Measurements from ENCODE around the gene ANKRD65. TPM values are rescaled to one million over a fixed set of nuclear protein-coding genes. Genes with fewer than 3 reads are reported as not detected.

The ANKRD65 gene
- total RNA-seq, 1 donor from 2014 or later, result 22.3 TPM

- no peaks in the 10 kb centered on the region for H3K36me3 ChIP-seq
- intact Hi-C loops (cut with DNase I), result no loop called here
- H3K9me3 ChIP-seq, result no peaks in the 10 kb centered on the region
- H3K27me3 ChIP-seq (ENCODE audit: low read depth), result peaks cover 16% of the 10 kb centered on the region
- peak overlapping the region; percentile 57 for H3K4me3 ChIP-seq
- ATAC-seq (no peak), DNase-seq (no peak)
- no peak overlapping the region for H3K27ac ChIP-seq
- no peak for TF ChIP-seq CTCF (IDR thresholded peaks at IDR 0.05)
- peaks cover 79% of the 10 kb centered on the region for H3K4me1 ChIP-seq
These were observed 16.2 kb upstream of the ANKRD65 start for GRCh38 chr1:1437033-1437903.

GRCh38 chr1:1436630-1437032 is 15.6 kb upstream of the ANKRD65 start:
- no peaks in the 10 kb centered on the region for H3K36me3 ChIP-seq
- intact Hi-C loops (cut with DNase I), result no loop called here
- no peaks in the 10 kb centered on the region for H3K9me3 ChIP-seq
- DNase-seq (no peak), ATAC-seq (no peak)
- H3K4me1 ChIP-seq, result peaks cover 79% of the 10 kb centered on the region
- H3K27me3 ChIP-seq (ENCODE audit: low read depth), result peaks cover 16% of the 10 kb centered on the region
- peak overlapping the region; percentile 89 for H3K27ac ChIP-seq
- no peak for TF ChIP-seq CTCF (IDR thresholded peaks at IDR 0.05)
- peak overlapping the region; percentile 57 for H3K4me3 ChIP-seq

GRCh38 chr1:1435911-1436629 is 15.0 kb upstream of the ANKRD65 start:
- peak overlapping the region; percentile 89 for H3K27ac ChIP-seq
- ATAC-seq (no peak), DNase-seq (no peak)
- H3K36me3 ChIP-seq, result no peaks in the 10 kb centered on the region
- peaks cover 16% of the 10 kb centered on the region for H3K27me3 ChIP-seq (ENCODE audit: low read depth)
- peaks cover 79% of the 10 kb centered on the region for H3K4me1 ChIP-seq
- H3K9me3 ChIP-seq, result no peaks in the 10 kb centered on the region
- intact Hi-C loops (cut with DNase I), result no loop called here
- no peak for TF ChIP-seq CTCF (IDR thresholded peaks at IDR 0.05)
- H3K4me3 ChIP-seq, result peak overlapping the region; percentile 57

GRCh38 chr1:1435106-1435903 is 14.2 kb upstream of the ANKRD65 start, which contains the start of gene VWA1:
TSS of gene VWA1 (plus strand) at chr1:1435690. CDS start at chr1:1435749, 59 bp downstream.
- Histone ChIP-seq H3K4me3 (peak within 1 kb of the TSS; percentile 57), H3K36me3 (no peaks in the 10 kb centered on the region), H3K4me1 (peaks cover 79% of the 10 kb centered on the region), H3K27ac (peak within 1 kb of the TSS; percentile 89), H3K27me3 (ENCODE audit: low read depth) (peaks cover 16% of the 10 kb centered on the region), H3K9me3 (no peaks in the 10 kb centered on the region)
- peak; percentile 72 for DNase-seq
- no peak for TF ChIP-seq CTCF (IDR thresholded peaks at IDR 0.05)
- intact Hi-C loops (cut with DNase I), result no loop called here
- peak; percentile 55 to 61 for ATAC-seq

- no peak for ATAC-seq
- H3K4me3 ChIP-seq, result peak overlapping the region; percentile 57
- no peak for DNase-seq
- H3K27me3 ChIP-seq (ENCODE audit: low read depth), result peaks cover 16% of the 10 kb centered on the region
- no peaks in the 10 kb centered on the region for H3K36me3 ChIP-seq
- no peaks in the 10 kb centered on the region for H3K9me3 ChIP-seq
- no peak for TF ChIP-seq CTCF (IDR thresholded peaks at IDR 0.05)
- peak overlapping the region; percentile 89 for H3K27ac ChIP-seq
- intact Hi-C loops (cut with DNase I), result no loop called here
- peaks cover 85% of the 10 kb centered on the region for H3K4me1 ChIP-seq
These were observed 13.7 kb upstream of the ANKRD65 start for GRCh38 chr1:1434824-1435105.
